GM19238 (cell line): ENCODE results near the gene PILRA.
"Not testable (repeated sequence)": the region's sequence is repeated elsewhere in the genome, so short reads cannot be mapped to it uniquely, and the experiment has no call there.

Experiments
- DNase-seq: peaks from one replicate; pipeline ENCODE4 v3.0.0; 2011; ENCODE audit warnings: low spot score; ENCODE audit not compliant: insufficient read length

PILRA gene

GRCh38 chr7:100433592-100434296, 60.5 kb downstream of the PILRA start:
- DNase-seq, result no peak

- no peak for DNase-seq
These were observed 61.2 kb downstream of the PILRA start for GRCh38 chr7:100434297-100435144.

- DNase-seq, result peak; percentile 52
These were observed 62.4 kb downstream of the PILRA start for GRCh38 chr7:100435401-100436304.

GRCh38 chr7:100437150-100438100, 64.1 kb downstream of the PILRA start:
- no peak for DNase-seq

- DNase-seq, result no peak
These were observed 64.9 kb downstream of the PILRA start for GRCh38 chr7:100438172-100438571.

- DNase-seq, result not testable (repeated sequence)
These were observed 65.4 kb downstream of the PILRA start for GRCh38 chr7:100438731-100439130.

GRCh38 chr7:100439244-100439643, 66.0 kb downstream of the PILRA start:
- DNase-seq, result not testable (repeated sequence)

- DNase-seq, result no peak
These were observed 68.6 kb downstream of the PILRA start for GRCh38 chr7:100441641-100442535.

GRCh38 chr7:100443096-100443840, 70.0 kb downstream of the PILRA start:
- no peak for DNase-seq

GRCh38 chr7:100444311-100445278, 71.3 kb downstream of the PILRA start:
- DNase-seq, result no peak

GRCh38 chr7:100446040-100446439, 72.8 kb downstream of the PILRA start:
- DNase-seq, result no peak

GRCh38 chr7:100447363-100447762, 74.1 kb downstream of the PILRA start:
- DNase-seq, result not testable (repeated sequence)

- DNase-seq, result no peak
These were observed 76.0 kb downstream of the PILRA start for GRCh38 chr7:100449190-100449795.
